K562 (cell line): ENCODE measurements around the gene CEBPE. TPM values are rescaled to one million over a fixed set of nuclear protein-coding genes. Genes with fewer than 3 reads are reported as not detected.

Experiments used
- DLX4 ChIP-seq: fragments of 250-450 bp; sonication (Bioruptor Pico); IDR thresholded peaks from 2 replicates; pipeline ENCODE4 v1.6.1; 2021; ENCODE audit warnings: mild to moderate bottlenecking
- EWSR1 ChIP-seq: fragments of 450-650 bp; IDR thresholded peaks from 2 replicates; pipeline ENCODE4 v1.6.1; 2018; ENCODE audit warnings: borderline replicate concordance, mild to moderate bottlenecking, low read depth, moderate library complexity; ENCODE audit not compliant: partially characterized antibody
- HOMEZ ChIP-seq: fragments of 250-450 bp; sonication (Bioruptor Pico); IDR thresholded peaks from 2 replicates; pipeline ENCODE4 v1.4.0; 2020; ENCODE audit warnings: mild to moderate bottlenecking, moderate library complexity
- IFI16 ChIP-seq: fragments of 250-450 bp; sonication (Bioruptor Pico); IDR thresholded peaks from 2 replicates; pipeline ENCODE4 v2.1.2; 2022; ENCODE audit warnings: mild to moderate bottlenecking, inconsistent platforms
- MECOM ChIP-seq: fragments of 250-450 bp; sonication (Bioruptor Pico); IDR thresholded peaks from 2 replicates; pipeline ENCODE4 v1.8.0; 2022; ENCODE audit warnings: inconsistent platforms
- MITF ChIP-seq: IDR thresholded peaks from 2 replicates; pipeline ENCODE4 v1.6.1; 2014; ENCODE audit warnings: antibody characterized with exemption
- PHTF2 ChIP-seq: fragments of 250-450 bp; sonication (Bioruptor Pico); IDR thresholded peaks from 2 replicates; pipeline ENCODE4 v1.5.0; 2021; ENCODE audit warnings: mild to moderate bottlenecking
- RAD21 ChIP-seq, 2 experiments: fragments of 250-450 bp in 1 of 2; fragments of 450-650 bp in 1 of 2; sonication (Bioruptor Pico) in 1 of 2; formaldehyde crosslinking in 1 of 2; IDR thresholded peaks in 1 of 2; conservative IDR thresholded peaks in 1 of 2; 2 replicates each; pipeline versions ENCODE4 v1.4.0 to v1.8.0; 2020 to 2022; ENCODE audit warnings: mild to moderate bottlenecking in 2 of 2, moderate library complexity in 1 of 2
- SMARCA4 ChIP-seq: fragments of 450-650 bp; IDR thresholded peaks from 2 replicates; pipeline ENCODE4 v1.6.1; 2016
- TCF7 ChIP-seq: sonication (generic); IDR thresholded peaks from 2 replicates; pipeline ENCODE4 v1.6.1; 2016; ENCODE audit warnings: antibody characterized with exemption, borderline replicate concordance
- TGIF2 ChIP-seq: sonication (generic); formaldehyde crosslinking; IDR thresholded peaks from 2 replicates; pipeline ENCODE4 v1.8.1; 2022; ENCODE audit warnings: mild to moderate bottlenecking, missing genetic modification reagents, moderate library complexity
- TOE1 ChIP-seq, 2 experiments: fragments of 450-650 bp in 1 of 2; sonication (generic) in 1 of 2; formaldehyde crosslinking in 1 of 2; IDR thresholded peaks; 2 replicates each; pipeline versions ENCODE4 v1.7.1 to v1.8.0; 2016 to 2022; ENCODE audit warnings: borderline replicate concordance in 2 of 2, mild to moderate bottlenecking in 2 of 2, antibody characterized with exemption in 1 of 2, inconsistent platforms in 1 of 2, low read depth in 1 of 2, missing genetic modification reagents in 1 of 2, moderate library complexity in 1 of 2
- ZNF609 ChIP-seq: sonication (generic); formaldehyde crosslinking; IDR thresholded peaks from 2 replicates; pipeline ENCODE4 v1.8.1; 2023; ENCODE audit warnings: missing genetic modification reagents, mild to moderate bottlenecking, borderline replicate concordance
- ZNF644 ChIP-seq: fragments of 200-800 bp; sonication (Bioruptor generic); IDR thresholded peaks from 2 replicates; pipeline ENCODE4 v1.6.1; 2016; ENCODE audit warnings: low read depth, missing genetic modification characterization, missing compliant biosample characterization
- polyA plus RNA-seq, 8 experiments: library from polyadenylated mRNA; depleted of rRNA in 4 of 8; stranded (reverse) in 5 of 8; unstranded in 3 of 8; fragments of >200 nt; fragmentation: Nextera tagmentation in 2 of 8; fragmentation: Illumina TruSeq in 1 of 8; extraction: Ambion mirVana in 2 of 8; extraction: Trizol in 1 of 8; gene quantifications; 2 replicates each; pipeline versions ENCODE4 v1.2.1 to v1.2.3, GENCODE V29; 2011 to 2014; ENCODE audit warnings: inconsistent platforms in 1 of 8, missing spikeins in 1 of 8
- total RNA-seq, 7 experiments: library from RNA; depleted of rRNA in 6 of 7; stranded (reverse); fragments of >200 nt in 6 of 7; fragmentation: Illumina TruSeq in 2 of 7; extraction: Trizol in 2 of 7; gene quantifications; 2 replicates each; pipeline versions ENCODE4 v1.2.1 to v1.2.3, GENCODE V29; 2011 to 2021; ENCODE audit warnings: low replicate concordance in 1 of 7

CEBPE gene
- total and polyA plus RNA-seq, 9 of the 15 experiments (the other 6 are each of a cell fraction or from before 2014, with no cell fraction given): 0.09 to 0.15 (median 0.13) TPM; not detected in 6

- no peak for TF ChIP-seq TGIF2 (CRISPR knock-in tag)
- TF ChIP-seq TCF7: no peak
- TF ChIP-seq TOE1 (IDR thresholded peaks at IDR 0.05; ENCODE audit: borderline replicate concordance): peak; percentile 91; the same call in 1 of the 2 replicates
- TF ChIP-seq TOE1 (CRISPR knock-in tag; IDR thresholded peaks at IDR 0.05; ENCODE audit: borderline replicate concordance, low read depth): no peak
- TF ChIP-seq PHTF2 (CRISPR knock-in tag): no peak
- TF ChIP-seq HOMEZ (CRISPR knock-in tag): no peak
- TF ChIP-seq RAD21 (CRISPR knock-in tag; conservative IDR thresholded peaks at IDR 0.05 in 1 of 2, IDR thresholded peaks at IDR 0.05 in 1 of 2): peak in 1 of 2 experiments; percentile 48; a peak in 3 of 4 replicates
- TF ChIP-seq MITF: peak; percentile 76
- peak; percentile 86 for TF ChIP-seq SMARCA4
- TF ChIP-seq ZNF644 (tag): peak; percentile 54; the same call in 1 of the 2 replicates
- 0 out of 2 replicates have a peak, but pooled peaks have one; percentile 24 for TF ChIP-seq ZNF609 (CRISPR knock-in tag)
- TF ChIP-seq IFI16 (CRISPR knock-in tag): no peak
- TF ChIP-seq MECOM (CRISPR knock-in tag): 0 out of 2 replicates have a peak, but pooled peaks have one; percentile 31
- TF ChIP-seq DLX4 (CRISPR knock-in tag): no peak
- no peak for TF ChIP-seq EWSR1
Measured at GRCh38 chr14:23078692-23079116, 40.4 kb downstream of the CEBPE start (continued).
